Effector memory CD4-positive, alpha-beta T cell (primary cell): ENCODE results near the gene RBMS3.
"Not testable (repeated sequence)": the region's sequence is repeated elsewhere in the genome, so short reads cannot be mapped to it uniquely, and the experiment has no call there.

ENCODE experiments used
- DNase-seq, 3 donors: peaks; one replicate each; pipeline ENCODE4 v3.0.0-alpha.2; 2020
- H3K27ac ChIP-seq: 2 replicates; pipeline ENCODE4 v1.7.0; 2013; ENCODE audit warnings: mild to moderate bottlenecking, low read length, moderate library complexity; ENCODE audit not compliant: insufficient read depth, poor library complexity, severe bottlenecking
- H3K27me3 ChIP-seq: replicated peaks from 2 replicates; pipeline ENCODE4 v1.7.0; 2013; ENCODE audit warnings: mild to moderate bottlenecking, low read length; ENCODE audit not compliant: insufficient read depth, control insufficient read depth, poor library complexity, severe bottlenecking
- H3K36me3 ChIP-seq: 2 replicates; pipeline ENCODE4 v1.7.0; 2013; ENCODE audit warnings: mild to moderate bottlenecking, low read length, moderate library complexity; ENCODE audit not compliant: control insufficient read depth, insufficient read depth
- H3K4me1 ChIP-seq: 2 replicates; pipeline ENCODE4 v1.7.0; 2013; ENCODE audit warnings: low read length, mild to moderate bottlenecking; ENCODE audit not compliant: control insufficient read depth, insufficient read depth, poor library complexity, severe bottlenecking
- H3K4me3 ChIP-seq: 2 replicates; pipeline ENCODE4 v1.7.0; 2013; ENCODE audit warnings: low read length, low read depth, mild to moderate bottlenecking; ENCODE audit not compliant: insufficient read depth, poor library complexity, severe bottlenecking
- H3K9me3 ChIP-seq: 2 replicates; pipeline ENCODE4 v1.7.0; 2013; ENCODE audit warnings: mild to moderate bottlenecking, low read length, moderate library complexity; ENCODE audit not compliant: control insufficient read depth

RBMS3 gene

GRCh38 chr3:29374226-29374625 is 93.4 kb downstream of the RBMS3 start:
- H3K27ac ChIP-seq: no peak overlapping the region
- no peaks in the 10 kb centered on the region for H3K27me3 ChIP-seq
- DNase-seq: no peak
- no peaks in the 10 kb centered on the region for H3K4me1 ChIP-seq
- H3K4me3 ChIP-seq: no peak overlapping the region
- H3K9me3 ChIP-seq: no peaks in the 10 kb centered on the region
- H3K36me3 ChIP-seq: no peaks in the 10 kb centered on the region

GRCh38 chr3:29379097-29379496 is 98.2 kb downstream of the RBMS3 start:
- Histone ChIP-seq H3K9me3 (no peaks in the 10 kb centered on the region), H3K4me3 (no peak overlapping the region)
- DNase-seq: no peak

DNA sequence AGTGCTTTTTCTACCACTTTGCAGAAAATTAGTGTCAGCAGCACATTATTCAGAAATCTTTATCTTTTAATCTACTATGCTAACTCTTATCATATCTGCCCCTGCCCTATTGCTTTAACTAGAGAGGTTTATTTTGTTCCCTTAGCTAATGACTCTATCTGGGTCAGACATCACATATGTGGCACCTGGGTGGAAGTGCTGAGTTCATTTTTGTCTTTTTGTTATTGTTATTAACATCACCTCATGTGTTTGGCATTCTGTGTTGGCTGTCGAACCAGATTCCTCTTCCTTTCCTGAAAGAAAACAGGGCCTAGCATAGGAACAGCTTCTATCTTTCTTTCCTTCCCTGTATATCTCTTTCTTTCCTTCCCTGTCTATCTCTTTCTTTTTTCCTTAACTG is 100.7 kb downstream of the RBMS3 start:
- H3K9me3 ChIP-seq: no peaks in the 10 kb centered on the region
- no peaks in the 10 kb centered on the region for H3K27me3 ChIP-seq
- no peaks in the 10 kb centered on the region for H3K36me3 ChIP-seq
- no peak overlapping the region for H3K4me3 ChIP-seq
- H3K4me1 ChIP-seq: no peaks in the 10 kb centered on the region
- no peak for DNase-seq
- H3K27ac ChIP-seq: no peak overlapping the region

More at GRCh38 chr3:29379097-29379496, 98.2 kb downstream of the RBMS3 start:
- H3K27ac ChIP-seq: no peak overlapping the region
- no peaks in the 10 kb centered on the region for H3K4me1 ChIP-seq
- no peaks in the 10 kb centered on the region for H3K27me3 ChIP-seq
- no peaks in the 10 kb centered on the region for H3K36me3 ChIP-seq

GRCh38 chr3:29382409-29382808 is 101.5 kb downstream of the RBMS3 start:
- Histone ChIP-seq H3K4me1 (no peaks in the 10 kb centered on the region), H3K36me3 (no peaks in the 10 kb centered on the region), H3K9me3 (no peaks in the 10 kb centered on the region), H3K4me3 (no peak overlapping the region), H3K27me3 (no peaks in the 10 kb centered on the region), H3K27ac (no peak overlapping the region)
- no peak for DNase-seq

DNA sequence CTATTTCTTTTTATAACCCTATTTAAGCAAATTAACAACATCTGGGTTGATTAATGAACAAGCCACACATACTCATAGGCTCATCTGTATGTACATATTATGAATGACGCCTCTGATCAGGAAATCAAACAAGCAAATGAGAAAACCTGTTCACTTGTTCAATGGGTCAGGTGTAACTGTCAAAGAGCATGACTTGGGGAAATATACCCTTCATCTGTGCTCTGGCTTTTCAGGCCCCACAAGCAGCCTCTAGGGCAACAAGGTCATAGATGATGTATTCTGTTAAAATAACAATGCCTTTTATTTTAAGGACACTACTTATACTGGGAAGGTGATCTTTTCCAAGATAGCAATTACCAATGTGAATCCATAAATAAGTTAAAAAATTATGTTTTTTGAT is 102.0 kb downstream of the RBMS3 start:
- Histone ChIP-seq H3K36me3 (no peaks in the 10 kb centered on the region), H3K27ac (no peak overlapping the region), H3K27me3 (no peaks in the 10 kb centered on the region), H3K9me3 (no peaks in the 10 kb centered on the region), H3K4me1 (no peaks in the 10 kb centered on the region), H3K4me3 (no peak overlapping the region)
- no peak for DNase-seq

- H3K27ac ChIP-seq: no peak overlapping the region
- no peaks in the 10 kb centered on the region for H3K9me3 ChIP-seq
- H3K27me3 ChIP-seq: no peaks in the 10 kb centered on the region
- no peak overlapping the region for H3K4me3 ChIP-seq
- no peaks in the 10 kb centered on the region for H3K4me1 ChIP-seq
- H3K36me3 ChIP-seq: no peaks in the 10 kb centered on the region
- DNase-seq: no peak
Measured at GRCh38 chr3:29384640-29385039, 103.8 kb downstream of the RBMS3 start.

- H3K9me3 ChIP-seq: no peaks in the 10 kb centered on the region
- no peaks in the 10 kb centered on the region for H3K27me3 ChIP-seq
- no peak overlapping the region for H3K27ac ChIP-seq
- no peaks in the 10 kb centered on the region for H3K4me1 ChIP-seq
- H3K36me3 ChIP-seq: no peaks in the 10 kb centered on the region
- DNase-seq: no peak
- H3K4me3 ChIP-seq: no peak overlapping the region
Measured at GRCh38 chr3:29385046-29385830, 104.4 kb downstream of the RBMS3 start.

DNA sequence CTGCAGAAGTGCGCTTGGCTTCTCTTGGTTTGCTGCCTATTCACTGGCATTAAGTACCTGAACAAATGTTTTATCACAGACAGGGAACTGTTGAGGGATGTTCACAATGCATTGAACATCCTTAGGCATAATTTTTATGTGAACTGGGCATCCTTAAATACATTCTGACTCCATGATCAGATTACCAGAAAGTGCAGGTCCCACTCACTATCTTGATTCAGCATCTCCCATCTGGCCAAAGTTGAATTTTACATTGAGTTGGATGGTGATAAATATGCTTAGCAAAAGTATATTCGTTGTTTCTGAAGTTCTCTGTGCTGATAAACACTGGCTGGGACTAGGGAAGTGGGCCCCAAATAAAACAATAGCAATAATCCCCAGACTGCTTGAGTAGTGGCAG is 108.5 kb downstream of the RBMS3 start:
- no peaks in the 10 kb centered on the region for H3K27me3 ChIP-seq
- no peaks in the 10 kb centered on the region for H3K4me1 ChIP-seq
- H3K36me3 ChIP-seq: no peaks in the 10 kb centered on the region
- no peak overlapping the region for H3K4me3 ChIP-seq
- H3K27ac ChIP-seq: no peak overlapping the region
- no peak for DNase-seq
- H3K9me3 ChIP-seq: no peaks in the 10 kb centered on the region

GRCh38 chr3:29392625-29393388 is 111.9 kb downstream of the RBMS3 start:
- H3K4me1 ChIP-seq: no peaks in the 10 kb centered on the region
- H3K36me3 ChIP-seq: no peaks in the 10 kb centered on the region
- no peak overlapping the region for H3K27ac ChIP-seq
- no peak for DNase-seq
- no peaks in the 10 kb centered on the region for H3K27me3 ChIP-seq
- no peak overlapping the region for H3K4me3 ChIP-seq
- no peaks in the 10 kb centered on the region for H3K9me3 ChIP-seq

DNA sequence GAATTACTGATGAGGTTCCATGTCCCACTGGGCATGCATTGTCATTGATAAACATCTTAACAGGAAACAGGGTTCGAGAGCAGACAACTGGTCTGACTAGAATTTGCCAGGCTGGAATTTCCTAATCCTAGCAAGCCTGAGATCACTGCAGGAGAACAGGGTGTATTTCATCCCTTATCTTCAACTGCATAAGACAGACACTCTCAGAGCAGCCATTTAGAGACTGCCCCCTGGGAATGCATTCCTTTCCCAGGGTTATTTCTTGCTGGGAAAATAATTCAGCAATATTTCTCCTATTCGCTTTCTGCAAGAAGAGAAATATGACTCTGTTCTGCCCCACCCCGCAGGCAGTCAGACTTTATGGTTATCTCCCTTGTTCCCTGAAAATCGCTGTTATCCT is 113.1 kb downstream of the RBMS3 start:
- DNase-seq, H3K36me3 ChIP-seq, H3K9me3 ChIP-seq, H3K27me3 ChIP-seq, H3K4me1 ChIP-seq, H3K4me3 ChIP-seq, H3K27ac ChIP-seq: not testable (repeated sequence)
